ENCODE measurements around the gene FGR.
"Not testable (repeated sequence)": the region's sequence is repeated elsewhere in the genome, so short reads cannot be mapped to it uniquely, and the experiment has no call there.

FGR gene

GRCh38 chr1:27634985-27635367, at the start of gene FGR:
Gene FGR, minus strand, starts transcription at chr1:27635185. Its CDS starts 11,269 bp downstream, at chr1:27623916.
- no peak for DNase-seq

GRCh38 chr1:27684176-27684575, 49.2 kb upstream of the FGR start:
- DNase-seq = no peak

DNA sequence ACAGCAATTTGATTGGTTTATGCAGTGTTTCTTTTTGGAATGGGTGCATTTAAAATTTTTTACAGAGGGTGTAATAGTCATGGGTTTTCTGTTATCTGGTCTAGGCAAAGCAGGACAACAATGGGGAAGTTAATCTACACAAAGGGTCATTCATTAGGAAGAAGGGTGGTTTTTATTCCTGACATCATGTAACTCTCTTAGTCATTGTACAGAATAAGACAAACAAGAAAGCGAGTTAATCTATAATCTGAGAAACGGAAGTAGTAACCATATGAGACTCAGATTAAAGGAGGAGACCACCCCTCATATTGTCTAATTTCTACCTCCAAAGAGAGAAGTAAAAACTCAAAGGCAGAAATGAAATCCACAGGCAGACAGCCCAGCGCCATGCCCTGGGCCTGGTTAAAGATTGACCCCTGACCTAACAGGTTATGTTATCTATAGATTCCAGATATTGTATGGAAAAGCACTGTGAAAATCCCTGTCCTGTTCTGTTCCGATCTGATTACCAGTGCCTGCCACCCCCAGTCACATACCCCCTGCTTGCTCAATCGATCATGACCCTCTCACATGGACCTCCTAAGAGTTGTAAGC, 47.5 kb upstream of the FGR start:
- DNase-seq = no peak

DNA sequence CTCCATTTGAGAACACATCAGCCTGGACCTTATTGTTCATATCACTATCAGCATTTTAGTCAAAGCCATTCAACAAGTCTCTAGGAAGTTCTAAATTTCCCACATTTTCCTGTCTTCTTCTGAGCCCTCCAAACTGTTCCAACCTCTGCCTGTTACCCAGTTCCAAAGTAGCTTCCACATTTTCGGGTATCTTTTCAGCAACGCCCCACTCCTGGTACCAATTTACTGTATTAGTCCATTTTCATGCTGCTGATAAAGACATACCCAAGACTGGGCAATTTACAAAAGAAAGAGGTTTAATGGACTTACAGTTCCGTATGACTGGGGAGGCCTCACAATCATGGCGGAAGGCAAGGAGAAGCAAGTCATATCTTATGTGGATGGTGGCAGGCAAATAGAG, 46.6 kb upstream of the FGR start:
- not testable (repeated sequence) for DNase-seq

DNA sequence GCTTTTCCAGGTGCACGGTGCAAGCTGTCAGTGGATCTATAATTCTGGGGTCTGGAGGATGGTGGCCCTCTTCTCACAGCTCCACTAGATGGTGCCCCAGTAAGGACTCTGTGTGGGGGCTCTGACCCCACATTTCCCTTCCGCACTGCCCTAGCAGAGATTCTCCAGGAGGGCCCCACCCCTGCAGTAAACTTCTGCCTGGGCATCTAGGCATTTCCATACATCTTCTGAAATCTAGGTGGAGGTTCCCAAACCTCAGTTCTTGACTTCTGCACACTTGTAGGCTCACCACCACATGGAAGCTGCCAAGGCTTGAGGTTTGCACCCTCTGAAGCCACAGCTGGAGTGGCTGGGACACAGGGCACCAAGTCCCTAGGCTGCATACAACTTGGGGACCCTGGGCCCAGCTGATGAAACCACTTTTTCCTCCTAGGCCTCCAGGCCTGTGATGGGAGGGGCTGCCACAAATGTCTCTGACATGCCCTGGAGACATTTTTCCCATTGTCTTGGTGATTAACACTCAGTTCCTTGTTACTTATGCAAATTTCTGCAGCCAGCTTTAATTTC, 45.3 kb upstream of the FGR start:
- not testable (repeated sequence) for DNase-seq

GRCh38 chr1:27678747-27679146, 43.8 kb upstream of the FGR start:
- no peak for DNase-seq

GRCh38 chr1:27676410-27676809, 41.4 kb upstream of the FGR start:
- DNase-seq = no peak

DNA sequence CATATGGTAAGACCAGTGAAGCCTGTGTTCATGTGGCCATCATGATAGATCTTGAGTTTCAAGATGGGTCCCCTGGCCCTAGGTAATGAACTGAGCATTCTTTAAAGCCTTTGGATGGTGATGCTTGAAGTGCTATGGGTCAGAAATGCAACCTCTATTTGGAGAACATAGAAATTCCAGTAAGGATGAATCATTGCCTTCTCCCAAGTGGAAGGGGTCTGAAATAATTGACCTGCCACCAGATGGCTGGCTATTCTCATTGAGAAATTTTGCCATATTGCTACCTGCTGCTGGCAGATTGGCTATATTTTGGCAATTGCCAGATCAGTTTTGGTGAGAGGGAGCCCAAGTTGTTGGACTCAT, 37.7 kb upstream of the FGR start:
- DNase-seq = no peak

DNA sequence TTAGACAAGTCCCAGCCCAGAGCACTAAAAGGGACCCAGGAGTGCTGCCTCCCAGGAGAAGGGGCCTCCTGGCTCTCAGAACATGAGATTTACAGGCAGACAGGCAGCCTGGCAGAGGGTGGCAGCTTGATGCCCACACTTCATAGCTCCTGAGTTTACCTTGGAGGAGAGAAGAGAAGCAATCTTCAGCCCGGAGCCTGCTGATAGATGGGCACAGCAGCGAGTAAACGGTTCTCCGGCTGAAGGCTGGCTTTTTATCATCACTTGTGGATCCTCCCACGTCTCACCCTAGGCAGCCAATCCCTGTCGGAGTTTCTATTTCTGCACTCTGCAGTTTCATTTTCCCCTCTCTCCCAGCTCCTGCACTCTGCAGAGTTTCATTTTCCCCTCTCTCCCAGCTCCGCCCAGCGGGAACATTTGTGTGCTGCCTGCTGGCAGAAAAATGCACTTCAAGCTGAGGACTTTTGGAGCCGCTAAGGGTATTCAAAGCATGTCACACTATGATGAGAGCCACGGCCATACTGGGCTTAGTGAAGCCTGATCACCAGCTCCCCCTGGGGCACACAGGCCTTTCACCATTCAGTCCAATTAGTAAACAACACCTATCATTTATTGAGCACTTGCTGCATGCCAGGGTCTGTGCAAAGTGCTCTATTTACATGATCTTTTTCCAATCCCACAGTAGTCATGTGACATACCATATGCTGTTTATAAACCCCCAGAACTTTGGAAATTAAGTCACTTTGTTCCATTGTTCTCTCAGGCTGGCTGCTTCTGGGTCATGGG, 37.2 kb upstream of the FGR start, which contains the start of gene IFI6:
TSS of gene IFI6 (minus strand) at position 229 of the 786 bp plus-strand sequence. CDS start 2,878 bp downstream, outside the sequence.
- peak; percentile 74 for DNase-seq

DNA sequence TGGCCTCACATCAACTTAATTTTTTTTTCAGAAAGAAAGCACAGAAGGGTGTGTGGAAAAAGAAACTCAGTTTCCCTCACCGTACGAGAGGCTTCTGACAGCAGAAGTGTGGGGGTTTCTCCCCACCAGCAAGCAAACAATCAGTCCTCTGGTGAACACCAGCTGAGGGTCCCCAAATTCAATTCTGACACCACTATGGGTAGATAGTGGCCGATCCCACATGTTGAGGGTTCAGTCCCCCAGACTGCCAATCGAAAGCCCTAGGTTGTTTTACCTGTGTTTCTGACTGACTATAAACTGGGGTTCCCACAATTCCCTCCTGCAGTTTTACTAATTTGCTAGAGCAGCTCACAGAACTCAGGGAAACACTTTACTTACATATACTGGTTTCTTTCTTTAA, 34.9 kb upstream of the FGR start:
- DNase-seq = no peak

DNA sequence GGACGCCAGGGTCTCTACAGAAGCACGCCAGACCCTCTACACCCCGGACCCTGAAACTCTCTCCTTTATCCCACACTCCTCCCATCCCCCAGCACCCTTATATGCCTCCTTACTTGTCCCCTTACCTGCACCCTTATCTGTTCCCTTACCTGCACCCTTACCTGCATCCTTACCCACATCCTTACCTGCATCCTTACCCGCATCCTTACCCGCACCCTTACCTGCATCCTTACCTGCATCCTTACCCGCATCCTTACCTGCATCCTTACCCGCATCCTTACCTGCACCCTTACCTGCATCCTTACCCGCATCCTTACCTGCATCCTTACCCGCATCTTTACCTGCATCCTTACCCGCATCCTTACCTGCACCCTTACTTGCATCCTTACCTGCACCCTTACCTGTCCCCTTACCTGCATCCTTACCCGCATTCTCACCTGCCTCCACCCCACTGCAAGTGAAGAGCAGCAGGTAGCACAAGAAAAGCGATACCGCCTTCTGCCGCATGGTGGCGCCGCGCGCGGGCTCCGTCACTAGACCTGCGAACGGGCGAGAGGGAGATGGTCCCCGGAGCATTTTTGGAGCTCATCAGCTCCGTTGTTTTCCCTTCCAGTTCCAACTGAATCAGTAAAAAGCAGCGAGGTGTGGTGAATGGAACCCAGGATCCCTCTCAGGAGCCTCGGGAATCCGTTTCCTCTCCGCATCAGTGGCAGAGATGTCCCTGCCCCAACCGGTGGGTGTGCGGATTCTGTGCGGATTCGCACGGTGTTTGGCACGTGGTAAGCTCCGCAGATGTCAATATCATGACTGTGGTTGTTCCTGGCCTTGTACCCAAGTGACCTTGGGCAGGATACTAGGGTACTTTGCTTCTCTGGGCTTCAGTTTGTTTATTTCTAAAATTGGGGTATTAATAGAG, 34.1 kb upstream of the FGR start:
- peak; percentile 75 for DNase-seq

DNA sequence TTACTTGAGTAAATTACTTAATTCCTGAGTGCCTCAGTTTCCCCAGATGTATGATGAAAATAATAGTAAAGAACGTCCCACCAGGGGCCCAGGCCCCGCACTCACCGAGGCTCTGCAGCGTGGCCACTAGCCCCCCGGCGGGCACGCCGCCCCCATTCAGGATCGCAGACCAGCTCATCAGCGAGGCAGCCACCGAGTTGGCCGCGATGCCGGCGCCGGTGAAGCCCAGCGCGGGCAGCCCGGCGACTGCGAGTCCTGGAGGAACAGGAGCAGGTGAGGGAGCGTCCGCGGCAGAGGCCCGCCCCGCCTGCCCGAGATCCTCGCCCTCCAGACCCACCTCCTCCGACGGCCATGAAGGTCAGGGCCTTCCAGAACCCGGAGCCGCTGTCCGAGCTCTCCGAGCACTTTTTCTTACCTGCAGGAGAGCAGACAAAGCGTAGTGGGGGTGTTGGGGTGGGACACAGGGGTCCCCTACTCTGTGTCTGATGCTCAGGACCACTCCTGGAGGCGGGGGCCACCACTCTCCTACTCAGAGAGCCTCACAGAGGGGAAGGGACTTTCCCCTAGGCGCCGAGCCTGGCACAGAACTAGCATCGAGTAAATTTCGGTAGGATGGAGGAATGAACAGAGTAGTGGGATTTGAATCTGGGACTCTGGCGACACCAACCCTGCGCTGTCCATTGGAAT, 33.3 kb upstream of the FGR start:
- no peak for DNase-seq

- DNase-seq = no peak
These were observed 31.8 kb upstream of the FGR start for GRCh38 chr1:27666791-27667254.

DNA sequence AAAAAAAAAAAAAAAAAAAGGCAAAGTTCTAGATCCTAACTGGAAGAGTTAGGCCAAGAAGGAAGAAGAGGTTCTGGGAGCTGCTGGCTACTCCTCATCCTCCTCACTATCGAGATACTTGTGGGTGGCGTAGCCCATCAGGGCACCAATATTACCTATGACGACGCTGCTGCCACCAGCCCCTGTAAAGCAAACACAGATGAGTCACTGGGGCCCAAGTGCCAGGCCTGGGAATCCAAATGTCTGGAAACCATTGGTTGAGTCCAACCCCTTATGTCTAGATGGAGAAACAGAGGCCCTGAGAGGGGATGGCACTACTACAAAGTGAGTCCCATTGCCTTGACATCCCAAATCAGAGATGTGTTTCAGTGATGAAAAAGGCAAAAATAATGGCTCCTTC, 31.3 kb upstream of the FGR start:
- DNase-seq = no peak

GRCh38 chr1:27665016-27665651, 30.1 kb upstream of the FGR start:
- DNase-seq = no peak

DNA sequence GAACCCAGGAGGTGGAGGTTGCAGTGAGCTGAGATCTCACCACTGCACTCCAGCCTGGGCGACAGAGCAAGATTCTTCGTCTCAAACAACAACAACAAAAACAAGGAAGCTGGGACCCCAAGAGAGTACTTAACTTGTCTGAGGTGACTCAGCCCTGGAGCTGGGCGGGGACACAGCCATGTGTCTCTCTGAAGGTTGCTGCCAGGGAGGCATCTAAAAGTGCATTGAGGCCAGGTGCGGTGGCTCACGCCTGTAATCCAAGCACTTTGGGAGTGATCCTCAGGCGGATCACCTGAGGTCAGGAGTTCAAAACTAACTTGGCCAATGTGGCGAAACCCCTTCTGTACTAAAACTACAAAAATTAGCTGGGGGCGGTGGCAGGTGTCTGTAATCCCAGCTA, 29.3 kb upstream of the FGR start:
- no peak for DNase-seq

- peak; percentile 83 for DNase-seq
These were observed 27.9 kb upstream of the FGR start for GRCh38 chr1:27662707-27663393.

DNA sequence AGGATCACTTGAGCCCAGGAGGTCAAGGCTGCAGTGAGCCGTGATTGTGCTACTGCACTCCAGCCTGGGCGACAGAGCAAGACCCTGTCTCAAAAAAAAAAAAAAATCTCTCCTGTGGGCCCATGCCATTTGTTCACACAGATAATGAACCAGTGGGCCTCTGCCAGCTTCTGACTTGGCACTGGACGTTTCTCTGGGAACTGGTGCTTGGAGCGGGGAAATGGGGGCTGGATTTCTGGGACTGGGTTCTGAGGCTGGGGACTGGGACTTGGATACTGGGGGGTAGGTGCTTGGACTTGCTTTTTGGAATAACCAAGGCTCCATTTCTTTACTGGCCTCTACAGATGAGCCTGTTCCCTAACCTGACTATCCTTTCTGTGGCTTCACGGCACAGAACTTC, 27.3 kb upstream of the FGR start:
- no peak for DNase-seq

GRCh38 chr1:27661412-27662075, 26.6 kb upstream of the FGR start:
- DNase-seq = no peak

DNA sequence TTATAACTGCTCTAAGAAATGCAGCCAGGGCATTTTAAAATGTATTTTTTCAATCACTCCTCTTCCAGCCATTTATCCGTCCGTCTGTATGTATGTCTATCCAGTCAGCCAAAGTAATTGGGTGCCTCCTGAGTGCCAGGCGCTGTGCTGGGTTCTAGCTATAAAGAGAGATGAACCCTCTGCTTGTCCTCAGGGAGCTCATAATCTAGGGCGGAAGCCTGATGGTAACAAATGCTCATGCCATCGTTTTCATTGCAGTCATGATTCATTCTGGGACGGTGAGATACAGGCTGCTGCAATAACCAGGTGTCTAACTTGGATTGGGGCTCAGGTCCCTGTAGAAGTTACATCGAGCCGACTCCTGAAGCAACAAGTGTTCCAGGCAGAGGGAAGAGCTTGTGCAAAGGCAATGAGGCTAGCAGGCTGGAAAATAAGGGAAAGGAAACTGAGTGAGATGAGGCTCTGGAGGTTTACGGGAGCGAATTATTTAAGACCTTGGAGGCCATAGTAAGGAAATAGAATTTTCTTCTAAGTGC, 25.4 kb upstream of the FGR start:
- DNase-seq = no peak

Measured in stimulated activated naive CD4-positive, alpha-beta T cell treated with Interleukin-2 at 50 U/mL for 16 hours (primary cell).